ENCODE measurements around the gene SPON2. TPM values are rescaled to one million over a fixed set of nuclear protein-coding genes. Genes with fewer than 3 reads are reported as not detected.
A peak's percentile ranks its signal among the peaks of the same experiment; 100 is the strongest.

The SPON2 gene
- total RNA-seq, 1 experiment from 2014 or later: 2.3 TPM

DNA sequence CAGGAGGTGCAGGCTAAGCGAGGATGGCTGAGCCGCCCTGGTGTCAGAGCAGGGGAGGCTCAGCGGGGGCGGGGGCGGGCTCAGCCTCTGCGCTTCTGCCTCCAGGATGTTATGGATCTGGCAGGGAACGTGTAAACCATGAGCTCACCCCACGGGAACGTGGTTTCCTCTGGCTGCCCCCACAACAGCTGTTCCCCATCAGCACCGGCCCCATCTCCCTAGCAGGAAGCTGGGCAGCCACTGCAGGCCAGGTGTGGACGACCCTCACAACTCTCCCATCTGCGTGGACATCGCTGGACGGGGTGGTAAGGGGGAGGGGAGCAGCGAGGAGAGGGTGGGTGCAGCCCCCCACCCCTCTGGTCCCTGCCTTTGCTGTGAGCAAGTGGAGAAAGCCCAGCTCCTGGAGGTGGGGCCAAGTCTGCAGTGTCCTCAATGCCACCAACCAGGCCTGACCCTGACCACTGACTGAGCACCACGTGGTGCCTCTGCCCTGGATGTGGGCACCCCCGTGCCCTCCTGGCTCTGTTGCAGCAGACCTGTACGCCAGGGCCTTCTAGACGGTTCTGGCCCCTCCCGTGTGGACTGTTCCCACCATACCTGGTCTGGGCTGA lies 28.1 kb upstream of the SPON2 start:
- Histone ChIP-seq H3K18ac (ENCODE audit: insufficient read length, low read depth, low read length) (no peak overlapping the region), H3K23me2 (ENCODE audit: insufficient read length, low read depth, low read length, poor library complexity, severe bottlenecking) (no peaks in the 10 kb centered on the region), H4K91ac (ENCODE audit: insufficient read length, low read depth, low read length) (no peak overlapping the region), H3T11ph (ENCODE audit: low read length) (no peak overlapping the region), H3K4me2 (ENCODE audit: insufficient read depth, insufficient read length, low read length) (no peak overlapping the region), H2BK20ac (ENCODE audit: low read depth, low read length, poor library complexity, severe bottlenecking) (no peak overlapping the region), H2AFZ (ENCODE audit: low read length) (no peak overlapping the region), H3K79me2 (ENCODE audit: insufficient read depth, low read length) (no peaks in the 10 kb centered on the region), H3K4me1 (ENCODE audit: insufficient read depth, low read length) (no peaks in the 10 kb centered on the region), H3K56ac (ENCODE audit: insufficient read length, low read depth, low read length) (no peak overlapping the region), H4K8ac (replicated peaks; ENCODE audit: insufficient read length, low read depth, low read length) (no peak overlapping the region), H2BK15ac (ENCODE audit: low read depth, low read length) (no peak overlapping the region), H3K4ac (ENCODE audit: low read depth, low read length) (no peak overlapping the region), H3K9ac (ENCODE audit: extremely low read depth, insufficient read length, low read length) (no peak overlapping the region), H3K27me3 (ENCODE audit: insufficient read depth, low read length) (no peaks in the 10 kb centered on the region), H2BK12ac (ENCODE audit: insufficient read length, low read depth, low read length) (no peak overlapping the region), H2BK120ac (ENCODE audit: low read depth, low read length, poor library complexity, severe bottlenecking) (no peak overlapping the region), H4K20me1 (ENCODE audit: control insufficient read depth, insufficient read depth, insufficient read length) (peaks cover 4% of the 10 kb centered on the region), H2AK5ac (ENCODE audit: insufficient read length, low read length) (no peak overlapping the region), H3K23ac (ENCODE audit: insufficient read length, low read depth, low read length) (no peak overlapping the region), H4K5ac (ENCODE audit: insufficient read length, low read depth, low read length) (no peak overlapping the region), H2BK5ac (ENCODE audit: insufficient read length, low read length) (no peak overlapping the region), H3K14ac (ENCODE audit: insufficient read depth, low read length) (no peak overlapping the region), H3K27ac (ENCODE audit: insufficient read length, low read depth, low read length) (no peak overlapping the region), H3K79me1 (ENCODE audit: insufficient read depth, low read depth, low read length, poor library complexity, severe bottlenecking) (no peaks in the 10 kb centered on the region), H3K9me3 (ENCODE audit: control insufficient read depth, low read depth, low read length) (no peaks in the 10 kb centered on the region)
- no peaks in the 10 kb centered on the region for H3K4me1 Mint-ChIP-seq
- no peak overlapping the region for H3K27ac Mint-ChIP-seq
- DNase-seq: peak; percentile 22
- peaks cover 0 to 2% (median 0%) of the 10 kb centered on the region in 3 experiments; a peak in 2 of 7 replicates for H3K36me3 Mint-ChIP-seq (ENCODE audit: insufficient read depth in 1 of 3, low read depth in 3 of 3)
- H3K4me3 Mint-ChIP-seq: no peak overlapping the region
- H3K27me3 Mint-ChIP-seq (ENCODE audit: low read depth): peaks cover 22% of the 10 kb centered on the region
- TF ChIP-seq, protein P1, sequence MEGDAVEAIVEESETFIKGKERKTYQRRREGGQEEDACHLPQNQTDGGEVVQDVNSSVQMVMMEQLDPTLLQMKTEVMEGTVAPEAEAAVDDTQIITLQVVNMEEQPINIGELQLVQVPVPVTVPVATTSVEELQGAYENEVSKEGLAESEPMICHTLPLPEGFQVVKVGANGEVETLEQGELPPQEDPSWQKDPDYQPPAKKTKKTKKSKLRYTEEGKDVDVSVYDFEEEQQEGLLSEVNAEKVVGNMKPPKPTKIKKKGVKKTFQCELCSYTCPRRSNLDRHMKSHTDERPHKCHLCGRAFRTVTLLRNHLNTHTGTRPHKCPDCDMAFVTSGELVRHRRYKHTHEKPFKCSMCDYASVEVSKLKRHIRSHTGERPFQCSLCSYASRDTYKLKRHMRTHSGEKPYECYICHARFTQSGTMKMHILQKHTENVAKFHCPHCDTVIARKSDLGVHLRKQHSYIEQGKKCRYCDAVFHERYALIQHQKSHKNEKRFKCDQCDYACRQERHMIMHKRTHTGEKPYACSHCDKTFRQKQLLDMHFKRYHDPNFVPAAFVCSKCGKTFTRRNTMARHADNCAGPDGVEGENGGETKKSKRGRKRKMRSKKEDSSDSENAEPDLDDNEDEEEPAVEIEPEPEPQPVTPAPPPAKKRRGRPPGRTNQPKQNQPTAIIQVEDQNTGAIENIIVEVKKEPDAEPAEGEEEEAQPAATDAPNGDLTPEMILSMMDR (conservative IDR thresholded peaks at IDR 0.05): no peak
- WGBS (ENCODE audit: extremely low coverage, insufficient read length, low lambda C conversion rate): no CpG with 5 or more reads among the region's 20 CpGs
- H3K9me3 Mint-ChIP-seq: no peaks in the 10 kb centered on the region

Data from H9 (cell line).